Midbrain (tissue), 1 donor: ENCODE measurements around the gene ASB1.
"Not testable (repeated sequence)": the region's sequence is repeated elsewhere in the genome, so short reads cannot be mapped to it uniquely, and the experiment has no call there.

Experiments
- DNase-seq: peaks from one replicate; lab custom pipeline; 2025; lab: John Stamatoyannopoulos, UW

The ASB1 gene

GRCh38 chr2:238404406-238405216 lies 22.1 kb upstream of the ASB1 start:
- DNase-seq: no peak

GRCh38 chr2:238405217-238405555 lies 21.5 kb upstream of the ASB1 start:
- not testable (repeated sequence) for DNase-seq

GRCh38 chr2:238406221-238406997 lies 20.3 kb upstream of the ASB1 start:
- no peak for DNase-seq

- DNase-seq: no peak
Measured at GRCh38 chr2:238406998-238407285, 19.8 kb upstream of the ASB1 start.

GRCh38 chr2:238407566-238407965 lies 19.2 kb upstream of the ASB1 start:
- DNase-seq: no peak

GRCh38 chr2:238408615-238409340 lies 17.9 kb upstream of the ASB1 start:
- DNase-seq: no peak

- peak; percentile 28 for DNase-seq
Measured at GRCh38 chr2:238409341-238410199, 17.2 kb upstream of the ASB1 start.

- DNase-seq: no peak
Measured at GRCh38 chr2:238412067-238412767, 14.5 kb upstream of the ASB1 start.

- no peak for DNase-seq
Measured at GRCh38 chr2:238413368-238413767, 13.4 kb upstream of the ASB1 start.

- DNase-seq: no peak
Measured at GRCh38 chr2:238415036-238415764, 11.5 kb upstream of the ASB1 start.

GRCh38 chr2:238415893-238416292 lies 10.8 kb upstream of the ASB1 start:
- no peak for DNase-seq

GRCh38 chr2:238418196-238418998 lies 8.3 kb upstream of the ASB1 start:
- DNase-seq: no peak

GRCh38 chr2:238418999-238419546 lies 7.7 kb upstream of the ASB1 start:
- no peak for DNase-seq

GRCh38 chr2:238420442-238420841 lies 6.3 kb upstream of the ASB1 start:
- no peak for DNase-seq

GRCh38 chr2:238420878-238421694 lies 5.6 kb upstream of the ASB1 start:
- no peak for DNase-seq

- DNase-seq: no peak
Measured at GRCh38 chr2:238421695-238422035, 5.1 kb upstream of the ASB1 start.

GRCh38 chr2:238422285-238422684 lies 4.4 kb upstream of the ASB1 start:
- no peak for DNase-seq

GRCh38 chr2:238422940-238423339 lies 3.8 kb upstream of the ASB1 start:
- DNase-seq: no peak
